ENCODE results near the gene SNX20. TPM values are rescaled to one million over a fixed set of nuclear protein-coding genes. Genes with fewer than 3 reads are reported as not detected.
A peak's percentile ranks its signal among the peaks of the same experiment; 100 is the strongest.

The SNX20 gene
- total and polyA plus RNA-seq, 2 donors from 2014 or later, result 0.67 to 6.2 TPM

GRCh38 chr16:50692999-50693781 lies 12.1 kb upstream of the SNX20 start, which contains the start of gene NOD2:
TSS of gene NOD2 (plus strand) at chr16:50693606. CDS start at chr16:50699496, 5,890 bp downstream.
- no peak for FAIRE-seq
- no peak within 1 kb of the TSS for H3K9ac ChIP-seq (ENCODE audit: low read length in 3 of 3)
- H3K27ac ChIP-seq (ENCODE audit: low read depth in 2 of 2, low read length in 2 of 2), result no peak within 1 kb of the TSS
- H3K9me3 ChIP-seq (ENCODE audit: control insufficient read depth in 2 of 3, insufficient read depth in 1 of 3, low read length in 3 of 3), result no peaks in the 10 kb centered on the region
- no peak for TF ChIP-seq CTCF (IDR thresholded peaks at IDR 0.05; ENCODE audit: borderline replicate concordance, extremely low read depth, insufficient read depth)
- H3K4me1 ChIP-seq (ENCODE audit: control insufficient read depth in 2 of 3, insufficient read depth in 2 of 3, low read depth in 1 of 3, low read length in 3 of 3), result peaks cover 0 to 8% (median 0%) of the 10 kb centered on the region in 3 donors
- no peaks in the 10 kb centered on the region for H3K27me3 ChIP-seq (ENCODE audit: control insufficient read depth, insufficient read depth, low read length)
- no peaks in the 10 kb centered on the region for H3K36me3 ChIP-seq (ENCODE audit: control insufficient read depth in 2 of 3, insufficient read depth in 3 of 3, low read length in 3 of 3)
- intact Hi-C loops (cut with DNase I), result no loop called here
- peak within 1 kb of the TSS in 2 of 3 donors; percentile 32 to 38 for H3K4me3 ChIP-seq (ENCODE audit: low read length in 3 of 3)
- DNase-seq, result peak in 1 of 5 donors; percentile 76

- TF ChIP-seq CTCF (IDR thresholded peaks at IDR 0.05; ENCODE audit: borderline replicate concordance, extremely low read depth, insufficient read depth), result no peak
- DNase-seq (no peak), FAIRE-seq (no peak)
- no peaks in the 10 kb centered on the region for H3K9me3 ChIP-seq (ENCODE audit: control insufficient read depth in 2 of 3, insufficient read depth in 1 of 3, low read length in 3 of 3)
- H3K4me3 ChIP-seq (ENCODE audit: low read length in 3 of 3), result no peak overlapping the region
- no peak overlapping the region for H3K9ac ChIP-seq (ENCODE audit: low read length in 3 of 3)
- no peaks in the 10 kb centered on the region for H3K27me3 ChIP-seq (ENCODE audit: control insufficient read depth, insufficient read depth, low read length)
- no peaks in the 10 kb centered on the region for H3K36me3 ChIP-seq (ENCODE audit: control insufficient read depth in 2 of 3, insufficient read depth in 3 of 3, low read length in 3 of 3)
- peaks cover 0 to 8% (median 0%) of the 10 kb centered on the region in 3 donors for H3K4me1 ChIP-seq (ENCODE audit: control insufficient read depth in 2 of 3, insufficient read depth in 2 of 3, low read depth in 1 of 3, low read length in 3 of 3)
- intact Hi-C loops (cut with DNase I), result no loop called here
- H3K27ac ChIP-seq (ENCODE audit: low read depth in 2 of 2, low read length in 2 of 2), result no peak overlapping the region
These were observed 11.5 kb upstream of the SNX20 start for GRCh38 chr16:50692644-50692998.

GRCh38 chr16:50690177-50690576 lies 9.1 kb upstream of the SNX20 start:
- no peaks in the 10 kb centered on the region for H3K9me3 ChIP-seq (ENCODE audit: control insufficient read depth in 2 of 3, insufficient read depth in 1 of 3, low read length in 3 of 3)
- H3K27me3 ChIP-seq (ENCODE audit: control insufficient read depth, insufficient read depth, low read length), result no peaks in the 10 kb centered on the region
- H3K27ac ChIP-seq (ENCODE audit: low read depth in 2 of 2, low read length in 2 of 2), result no peak overlapping the region
- H3K4me3 ChIP-seq (ENCODE audit: low read length in 3 of 3), result no peak overlapping the region
- no peak for TF ChIP-seq CTCF (IDR thresholded peaks at IDR 0.05; ENCODE audit: borderline replicate concordance, extremely low read depth, insufficient read depth)
- DNase-seq, result no peak
- H3K9ac ChIP-seq (ENCODE audit: low read length in 3 of 3), result no peak overlapping the region
- H3K4me1 ChIP-seq (ENCODE audit: control insufficient read depth in 2 of 3, insufficient read depth in 2 of 3, low read depth in 1 of 3, low read length in 3 of 3), result peaks cover 0 to 3% (median 0%) of the 10 kb centered on the region in 3 donors
- intact Hi-C loops (cut with DNase I), result no loop called here
- no peak for FAIRE-seq
- no peaks in the 10 kb centered on the region for H3K36me3 ChIP-seq (ENCODE audit: control insufficient read depth in 2 of 3, insufficient read depth in 3 of 3, low read length in 3 of 3)
